ENCODE results near the gene SELENOI.
"Not testable (repeated sequence)": the region's sequence is repeated elsewhere in the genome, so short reads cannot be mapped to it uniquely, and the experiment has no call there.

SELENOI gene

GRCh38 chr2:26327291-26328272, 18.4 kb upstream of the SELENOI start:
- DNase-seq = peak; percentile 19

GRCh38 chr2:26329083-26329482, 16.9 kb upstream of the SELENOI start:
- DNase-seq = not testable (repeated sequence)

GRCh38 chr2:26330114-26330549, 15.8 kb upstream of the SELENOI start:
- DNase-seq = peak; percentile 92

GRCh38 chr2:26330604-26331003, 15.3 kb upstream of the SELENOI start:
- no peak for DNase-seq

GRCh38 chr2:26331321-26331720, 14.6 kb upstream of the SELENOI start:
- DNase-seq = not testable (repeated sequence)

- no peak for DNase-seq
Observed at GRCh38 chr2:26333293-26333692, 12.7 kb upstream of the SELENOI start.

- DNase-seq = no peak
Observed at GRCh38 chr2:26335231-26335630, 10.7 kb upstream of the SELENOI start.

GRCh38 chr2:26336719-26337118, 9.2 kb upstream of the SELENOI start:
- no peak for DNase-seq

- no peak for DNase-seq
Observed at GRCh38 chr2:26337298-26337697, 8.6 kb upstream of the SELENOI start.

GRCh38 chr2:26340831-26341230, 5.1 kb upstream of the SELENOI start:
- DNase-seq = no peak

- DNase-seq = no peak
Observed at GRCh38 chr2:26344581-26345282, 1.2 kb upstream of the SELENOI start.

- no peak for DNase-seq
Observed at GRCh38 chr2:26345283-26345544, 729 bp upstream of the SELENOI start.

GRCh38 chr2:26346454-26347053, 611 bp downstream of the SELENOI start, which contains the start of gene ADGRF3:
Gene ADGRF3, minus strand, starts transcription at chr2:26346789. Its CDS starts 555 bp downstream, at chr2:26346234.
- peak; percentile 82 for DNase-seq

GRCh38 chr2:26347286-26347865, 1.4 kb downstream of the SELENOI start:
- DNase-seq = no peak

GRCh38 chr2:26349690-26350089, 3.7 kb downstream of the SELENOI start:
- no peak for DNase-seq

GRCh38 chr2:26351375-26352090, 5.6 kb downstream of the SELENOI start:
- no peak for DNase-seq

- peak; percentile 49 for DNase-seq
Observed at GRCh38 chr2:26352892-26353291, 6.9 kb downstream of the SELENOI start.

GRCh38 chr2:26354469-26354868, 8.5 kb downstream of the SELENOI start:
- not testable (repeated sequence) for DNase-seq

GRCh38 chr2:26355038-26355995, 9.4 kb downstream of the SELENOI start:
- DNase-seq = peak; percentile 74

- DNase-seq = no peak
Observed at GRCh38 chr2:26356111-26356510, 10.2 kb downstream of the SELENOI start.

- no peak for DNase-seq
Observed at GRCh38 chr2:26356771-26357170, 10.8 kb downstream of the SELENOI start.

All from inflammatory macrophage treated with lipopolysaccharide for 4 hours (primary cell).